Measurements from ENCODE around the gene SLC25A25.
"Not testable (repeated sequence)": the region's sequence is repeated elsewhere in the genome, so short reads cannot be mapped to it uniquely, and the experiment has no call there.

SLC25A25 gene

GRCh38 chr9:128062846-128063831 is 4.9 kb upstream of the SLC25A25 start:
- Histone ChIP-seq H3K27ac (ENCODE audit: low read depth, low read length) (no peak overlapping the region), H3K36me3 (ENCODE audit: control insufficient read depth, insufficient read depth, low read length) (peaks cover 11% of the 10 kb centered on the region), H3K9me3 (ENCODE audit: control insufficient read depth, insufficient read depth, low read depth, low read length) (no peaks in the 10 kb centered on the region), H3K4me1 (ENCODE audit: control insufficient read depth, insufficient read depth, low read length) (peaks cover 10% of the 10 kb centered on the region), H3K27me3 (ENCODE audit: control insufficient read depth, insufficient read depth, low read length) (no peaks in the 10 kb centered on the region), H3K9ac (ENCODE audit: low read length) (no peak overlapping the region), H3K4me3 (ENCODE audit: low read depth, low read length) (no peak overlapping the region)

GRCh38 chr9:128065907-128066712 is 1.9 kb upstream of the SLC25A25 start:
- Histone ChIP-seq H3K36me3 (ENCODE audit: control insufficient read depth, insufficient read depth, low read length) (peaks cover 11% of the 10 kb centered on the region), H3K27me3 (ENCODE audit: control insufficient read depth, insufficient read depth, low read length) (no peaks in the 10 kb centered on the region), H3K4me3 (ENCODE audit: low read depth, low read length) (peak overlapping the region; percentile 78; the same call in 1 of the 2 replicates), H3K4me1 (ENCODE audit: control insufficient read depth, insufficient read depth, low read length) (peaks cover 20% of the 10 kb centered on the region), H3K9ac (ENCODE audit: low read length) (no peak overlapping the region), H3K9me3 (ENCODE audit: control insufficient read depth, insufficient read depth, low read depth, low read length) (no peaks in the 10 kb centered on the region), H3K27ac (ENCODE audit: low read depth, low read length) (no peak overlapping the region)

- H3K4me3 ChIP-seq (ENCODE audit: low read depth, low read length): peak within 1 kb of the TSS; percentile 93
- H3K4me1 ChIP-seq (ENCODE audit: control insufficient read depth, insufficient read depth, low read length): peaks cover 25% of the 10 kb centered on the region
- peak within 1 kb of the TSS; percentile 88 for H3K27ac ChIP-seq (ENCODE audit: low read depth, low read length)
- no peaks in the 10 kb centered on the region for H3K27me3 ChIP-seq (ENCODE audit: control insufficient read depth, insufficient read depth, low read length)
- H3K36me3 ChIP-seq (ENCODE audit: control insufficient read depth, insufficient read depth, low read length): peaks cover 8% of the 10 kb centered on the region; the same call in 1 of the 2 replicates
- H3K9ac ChIP-seq (ENCODE audit: low read length): peak within 1 kb of the TSS; percentile 91
- no peaks in the 10 kb centered on the region for H3K9me3 ChIP-seq (ENCODE audit: control insufficient read depth, insufficient read depth, low read depth, low read length)
These were observed 1.1 kb upstream of the SLC25A25 start, which contains the start of gene NAIF1 for GRCh38 chr9:128066713-128067644. Gene NAIF1 (minus strand): TSS chr9:128067320. CDS start chr9:128067101, 219 bp downstream.

- peaks cover 35% of the 10 kb centered on the region for H3K4me1 ChIP-seq (ENCODE audit: control insufficient read depth, insufficient read depth, low read length)
These were observed 564 bp downstream of the SLC25A25 start for GRCh38 chr9:128068386-128069205.

GRCh38 chr9:128070874-128071273 is 2.8 kb downstream of the SLC25A25 start:
- Histone ChIP-seq H3K4me3 (ENCODE audit: low read depth, low read length) (no peak overlapping the region), H3K27ac (ENCODE audit: low read depth, low read length) (no peak overlapping the region), H3K9ac (ENCODE audit: low read length) (no peak overlapping the region)

More at GRCh38 chr9:128068386-128069205, 564 bp downstream of the SLC25A25 start:
- Histone ChIP-seq H3K36me3 (ENCODE audit: control insufficient read depth, insufficient read depth, low read length) (no peaks in the 10 kb centered on the region), H3K9ac (ENCODE audit: low read length) (peak overlapping the region; percentile 76), H3K9me3 (ENCODE audit: control insufficient read depth, insufficient read depth, low read depth, low read length) (no peaks in the 10 kb centered on the region), H3K27me3 (ENCODE audit: control insufficient read depth, insufficient read depth, low read length) (no peaks in the 10 kb centered on the region), H3K4me3 (ENCODE audit: low read depth, low read length) (peak overlapping the region; percentile 93), H3K27ac (ENCODE audit: low read depth, low read length) (0 out of 2 replicates have a peak overlapping the region, but pooled peaks have one; percentile 38)

GRCh38 chr9:128071475-128071874 is 3.4 kb downstream of the SLC25A25 start:
- H3K27ac ChIP-seq (ENCODE audit: low read depth, low read length); H3K9ac ChIP-seq (ENCODE audit: low read length); H3K27me3 ChIP-seq (ENCODE audit: control insufficient read depth, insufficient read depth, low read length); H3K4me3 ChIP-seq (ENCODE audit: low read depth, low read length); H3K9me3 ChIP-seq (ENCODE audit: control insufficient read depth, insufficient read depth, low read depth, low read length); H3K36me3 ChIP-seq (ENCODE audit: control insufficient read depth, insufficient read depth, low read length): not testable (repeated sequence)
- H3K4me1 ChIP-seq (ENCODE audit: control insufficient read depth, insufficient read depth, low read length): peaks cover 32% of the 10 kb centered on the region

More at GRCh38 chr9:128070874-128071273, 2.8 kb downstream of the SLC25A25 start:
- H3K9me3 ChIP-seq (ENCODE audit: control insufficient read depth, insufficient read depth, low read depth, low read length): no peaks in the 10 kb centered on the region
- peaks cover 35% of the 10 kb centered on the region for H3K4me1 ChIP-seq (ENCODE audit: control insufficient read depth, insufficient read depth, low read length)
- no peaks in the 10 kb centered on the region for H3K27me3 ChIP-seq (ENCODE audit: control insufficient read depth, insufficient read depth, low read length)
- H3K36me3 ChIP-seq (ENCODE audit: control insufficient read depth, insufficient read depth, low read length): no peaks in the 10 kb centered on the region

GRCh38 chr9:128072144-128073021 is 4.4 kb downstream of the SLC25A25 start:
- Histone ChIP-seq H3K9me3 (ENCODE audit: control insufficient read depth, insufficient read depth, low read depth, low read length) (no peaks in the 10 kb centered on the region), H3K4me3 (ENCODE audit: low read depth, low read length) (no peak overlapping the region), H3K36me3 (ENCODE audit: control insufficient read depth, insufficient read depth, low read length) (no peaks in the 10 kb centered on the region; the same call in 1 of the 2 replicates), H3K9ac (ENCODE audit: low read length) (no peak overlapping the region), H3K27me3 (ENCODE audit: control insufficient read depth, insufficient read depth, low read length) (no peaks in the 10 kb centered on the region), H3K27ac (ENCODE audit: low read depth, low read length) (no peak overlapping the region), H3K4me1 (ENCODE audit: control insufficient read depth, insufficient read depth, low read length) (peaks cover 26% of the 10 kb centered on the region)

GRCh38 chr9:128073253-128073886 is 5.3 kb downstream of the SLC25A25 start:
- H3K9ac ChIP-seq (ENCODE audit: low read length): no peak overlapping the region
- H3K4me3 ChIP-seq (ENCODE audit: low read depth, low read length): no peak overlapping the region
- no peaks in the 10 kb centered on the region; the same call in 1 of the 2 replicates for H3K36me3 ChIP-seq (ENCODE audit: control insufficient read depth, insufficient read depth, low read length)
- H3K27ac ChIP-seq (ENCODE audit: low read depth, low read length): no peak overlapping the region
- no peaks in the 10 kb centered on the region for H3K27me3 ChIP-seq (ENCODE audit: control insufficient read depth, insufficient read depth, low read length)
- no peaks in the 10 kb centered on the region for H3K9me3 ChIP-seq (ENCODE audit: control insufficient read depth, insufficient read depth, low read depth, low read length)
- peaks cover 31% of the 10 kb centered on the region for H3K4me1 ChIP-seq (ENCODE audit: control insufficient read depth, insufficient read depth, low read length)

All from HUES6 (cell line).